ENCODE results near the gene TMEM59L.
"Not testable (repeated sequence)": the region's sequence is repeated elsewhere in the genome, so short reads cannot be mapped to it uniquely, and the experiment has no call there.

TMEM59L gene

GRCh38 chr19:18612772-18613588 is at the start of gene TMEM59L:
Gene TMEM59L, plus strand, starts transcription at chr19:18612870. Its CDS starts 89 bp downstream, at chr19:18612959.
- no peak for DNase-seq

GRCh38 chr19:18566953-18567352 is 45.7 kb upstream of the TMEM59L start:
- DNase-seq: no peak

- no peak for DNase-seq
These were observed 44.3 kb upstream of the TMEM59L start for GRCh38 chr19:18568367-18568766.

DNA sequence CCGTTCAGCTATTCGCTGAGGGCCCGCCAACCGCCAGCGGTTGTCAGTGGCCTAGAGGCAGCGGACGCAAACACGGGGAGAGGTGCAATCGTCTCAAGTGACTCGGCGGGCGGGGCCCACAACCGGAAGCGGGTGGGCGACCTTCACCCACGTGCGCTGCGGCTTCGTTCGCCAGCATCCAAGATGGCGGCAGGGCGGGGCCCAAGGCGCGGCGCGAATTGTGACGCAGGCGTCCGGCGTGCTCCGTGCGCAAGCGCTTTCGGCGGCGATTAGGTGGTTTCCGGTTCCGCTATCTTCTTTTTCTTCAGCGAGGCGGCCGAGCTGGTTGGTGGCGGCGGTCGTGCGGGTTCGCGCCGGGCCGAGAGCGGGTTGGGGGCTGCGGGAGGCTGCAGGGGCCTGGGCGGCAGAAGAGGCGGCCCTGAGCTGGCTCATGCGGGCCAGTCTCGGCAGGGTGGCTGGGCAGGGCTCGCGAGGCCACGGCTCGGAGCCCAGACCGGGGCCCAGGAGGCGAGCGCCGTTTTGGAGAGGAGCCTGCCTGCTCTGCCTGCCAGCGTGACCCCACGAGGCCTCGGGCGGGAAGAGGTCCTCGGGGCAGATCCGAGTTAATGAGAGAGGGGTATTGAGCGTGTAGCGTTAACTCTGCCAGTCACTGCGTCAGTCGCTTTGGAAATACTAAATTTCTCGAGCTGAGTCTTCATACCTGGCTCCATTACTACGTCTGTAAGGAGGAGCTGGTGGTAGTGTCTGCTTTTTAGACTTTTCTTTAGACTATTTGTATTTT is 40.9 kb upstream of the TMEM59L start, which contains the start of gene UBA52:
UBA52 (plus strand) TSS at position 294 of the 781 bp plus-strand sequence. CDS start 1,444 bp downstream, outside the sequence.
- DNase-seq: peak; percentile 98

DNA sequence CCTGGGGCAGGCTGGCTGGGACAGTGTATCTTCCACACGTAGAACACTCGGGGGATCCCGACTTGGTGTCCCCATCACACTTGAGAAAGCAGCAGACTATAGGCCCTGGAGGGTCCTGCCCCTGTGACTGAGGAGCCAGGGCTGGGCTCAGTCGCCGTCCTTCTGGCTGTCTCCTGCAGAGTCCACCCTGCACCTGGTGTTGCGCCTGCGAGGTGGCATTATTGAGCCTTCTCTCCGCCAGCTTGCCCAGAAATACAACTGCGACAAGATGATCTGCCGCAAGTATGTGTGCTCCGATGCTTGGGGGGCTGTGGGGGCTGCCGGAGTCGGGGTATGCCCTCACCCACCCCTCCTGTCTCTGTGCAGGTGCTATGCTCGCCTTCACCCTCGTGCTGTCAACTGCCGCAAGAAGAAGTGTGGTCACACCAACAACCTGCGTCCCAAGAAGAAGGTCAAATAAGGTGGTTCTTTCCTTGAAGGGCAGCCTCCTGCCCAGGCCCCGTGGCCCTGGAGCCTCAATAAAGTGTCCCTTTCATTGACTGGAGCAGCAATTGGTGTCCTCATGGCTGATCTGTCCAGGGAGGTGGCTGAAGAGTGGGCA is 37.9 kb upstream of the TMEM59L start:
- no peak for DNase-seq

- no peak for DNase-seq
These were observed 36.3 kb upstream of the TMEM59L start for GRCh38 chr19:18576383-18576782.

- no peak for DNase-seq
These were observed 35.2 kb upstream of the TMEM59L start for GRCh38 chr19:18577365-18577914.

- no peak for DNase-seq
These were observed 32.4 kb upstream of the TMEM59L start for GRCh38 chr19:18580311-18580710.

GRCh38 chr19:18586306-18586705 is 26.4 kb upstream of the TMEM59L start:
- DNase-seq: no peak

- DNase-seq: no peak
These were observed 25.1 kb upstream of the TMEM59L start for GRCh38 chr19:18587561-18587960.

DNA sequence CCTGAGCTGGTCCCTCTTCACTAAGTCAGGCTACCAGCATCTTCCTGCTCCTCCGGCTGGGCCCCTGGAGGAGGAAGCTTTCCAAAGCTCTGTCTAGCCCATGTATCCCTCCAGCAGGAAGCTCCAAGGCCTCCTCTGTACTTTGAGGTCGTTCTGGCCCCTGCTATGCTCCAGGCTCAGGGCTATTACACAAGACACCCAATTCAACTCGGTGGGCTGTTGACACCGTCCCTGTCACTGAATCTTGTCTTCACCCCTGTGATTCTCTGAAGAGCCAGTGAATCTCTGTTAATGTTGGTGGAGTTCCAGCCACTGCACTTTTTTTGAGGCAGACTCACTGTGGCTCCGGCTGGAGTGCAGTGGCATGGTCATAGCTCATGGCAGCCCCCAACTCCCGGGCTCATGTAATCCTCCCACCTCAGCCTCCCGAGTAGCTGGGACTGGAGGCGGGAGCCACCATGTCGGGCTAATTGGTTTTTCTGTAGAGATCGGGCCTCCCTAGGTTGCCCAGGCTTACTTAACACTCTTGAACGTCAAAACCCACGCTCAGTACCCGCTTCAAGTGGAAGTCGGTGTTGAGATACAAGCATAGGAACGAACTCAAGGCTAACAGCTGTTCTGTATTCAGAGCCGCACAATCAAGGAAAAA is 24.6 kb upstream of the TMEM59L start:
- DNase-seq: no peak

DNA sequence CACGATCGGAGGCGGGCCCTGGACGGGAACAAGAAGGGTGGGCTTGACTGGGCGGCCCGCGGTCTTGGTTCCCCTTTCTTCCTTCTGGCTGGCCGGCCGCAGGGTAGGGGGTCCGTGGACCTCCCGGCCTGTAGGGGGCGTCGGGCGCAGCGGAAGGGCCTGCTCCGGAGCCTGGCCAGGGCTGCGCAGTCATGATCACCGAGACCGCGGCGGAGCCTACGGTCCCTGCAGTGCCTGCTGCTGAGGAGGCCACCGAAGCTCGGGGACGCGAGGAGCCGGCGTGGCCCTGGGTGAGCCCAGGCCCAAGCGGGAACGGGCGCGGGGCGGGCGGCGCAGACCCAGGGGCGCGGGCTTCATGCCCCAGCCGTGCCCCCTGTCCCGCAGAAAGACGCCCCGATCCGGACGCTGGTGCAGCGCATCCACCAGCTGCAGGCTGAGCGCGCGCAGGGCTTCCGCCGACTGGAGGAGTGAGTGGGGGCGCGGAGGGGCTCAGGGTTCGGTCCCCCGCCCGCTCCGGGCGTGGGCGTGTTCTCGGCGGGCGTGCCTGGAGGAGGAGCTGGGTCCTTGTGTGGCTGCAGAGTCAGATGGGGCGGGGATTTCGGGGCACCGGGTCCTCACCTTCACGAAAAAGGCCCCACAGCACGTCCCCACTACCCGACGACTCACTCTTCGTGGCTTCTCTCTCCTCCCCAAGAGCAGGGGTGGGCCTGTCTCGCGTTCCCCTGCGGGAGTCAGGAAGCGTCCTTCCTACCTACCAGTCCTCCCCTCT is 23.9 kb upstream of the TMEM59L start, which contains the start of gene REX1BD:
REX1BD (plus strand) TSS at position 188 of the 769 bp plus-strand sequence; CDS start at position 192, 4 bp downstream.
- DNase-seq: peak; percentile 88

DNA sequence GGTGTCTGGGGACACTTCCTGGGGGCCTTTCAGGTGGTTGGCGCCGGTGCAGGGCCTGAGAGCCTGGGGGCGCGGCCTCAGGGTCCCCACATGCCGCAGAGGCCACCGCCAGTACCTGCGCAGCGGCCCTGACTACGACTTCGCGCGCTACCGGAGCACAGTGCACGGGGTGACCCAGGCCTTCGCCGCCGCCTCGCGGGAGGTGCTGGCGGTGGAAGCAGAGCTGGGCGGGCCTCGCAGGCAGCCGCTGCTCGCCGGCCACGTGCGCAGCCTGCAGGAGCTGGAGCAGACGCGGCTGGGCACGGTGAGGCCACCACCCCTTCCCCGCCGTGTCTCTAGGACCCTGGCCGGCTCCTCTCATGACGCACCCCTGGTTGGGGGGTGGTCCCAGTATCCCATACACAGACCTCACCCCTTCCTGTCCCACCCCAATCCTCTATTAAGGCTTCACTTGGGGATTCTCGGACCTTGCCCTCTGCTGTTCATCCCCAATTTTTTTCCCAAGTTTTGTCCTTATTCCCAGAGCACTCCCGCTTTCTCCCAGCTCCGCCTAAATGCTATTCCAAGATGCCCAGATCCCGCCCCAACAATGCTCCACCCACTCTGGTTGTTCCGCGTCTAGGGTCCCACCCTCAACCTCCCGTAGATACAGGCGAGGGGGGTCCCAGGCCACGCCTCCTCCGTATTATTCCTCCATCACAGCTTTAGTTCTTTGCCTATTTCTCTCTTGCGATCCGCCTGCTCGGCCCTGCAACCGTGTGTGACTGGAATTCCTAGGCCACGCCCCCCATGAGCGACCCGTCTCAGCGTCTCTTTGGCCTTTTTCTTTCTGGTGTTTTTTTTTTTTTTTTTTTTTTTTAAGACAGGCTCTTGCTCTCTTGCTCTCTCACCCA is 23.0 kb upstream of the TMEM59L start:
- DNase-seq: peak; percentile 86

- no peak for DNase-seq
These were observed 22.1 kb upstream of the TMEM59L start for GRCh38 chr19:18590273-18591272.

DNA sequence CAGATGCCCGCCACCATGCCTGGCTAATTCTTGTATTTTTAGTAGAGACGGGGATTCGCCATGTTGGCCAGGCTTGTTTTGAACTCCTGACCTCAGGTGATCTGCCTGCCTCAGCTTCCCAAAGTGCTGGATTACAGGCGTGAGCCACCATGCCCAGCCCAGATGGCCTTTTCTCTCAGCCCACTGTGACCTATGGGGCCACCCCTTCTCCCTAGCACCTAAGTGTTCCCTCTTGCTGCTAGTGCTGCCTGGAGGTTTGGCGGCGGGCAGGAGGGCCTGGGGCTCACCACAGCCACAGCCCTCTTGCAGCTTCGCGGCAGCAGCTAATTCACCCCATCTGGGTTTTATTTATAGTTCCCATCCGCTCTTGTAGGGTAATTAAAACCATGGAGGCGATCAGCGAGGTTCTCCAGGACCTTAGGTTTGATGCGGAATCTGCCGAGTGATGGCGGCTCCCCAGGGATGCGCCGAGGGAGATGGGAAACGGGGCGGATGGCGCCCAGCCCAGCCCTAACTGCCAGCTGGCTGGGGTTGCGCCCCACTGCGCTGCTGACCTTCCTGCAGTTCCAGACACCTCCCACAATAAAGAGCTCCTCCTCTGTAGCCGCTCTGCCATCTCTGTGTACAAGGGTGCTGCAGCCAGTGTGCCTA is 20.8 kb upstream of the TMEM59L start:
- no peak for DNase-seq

DNA sequence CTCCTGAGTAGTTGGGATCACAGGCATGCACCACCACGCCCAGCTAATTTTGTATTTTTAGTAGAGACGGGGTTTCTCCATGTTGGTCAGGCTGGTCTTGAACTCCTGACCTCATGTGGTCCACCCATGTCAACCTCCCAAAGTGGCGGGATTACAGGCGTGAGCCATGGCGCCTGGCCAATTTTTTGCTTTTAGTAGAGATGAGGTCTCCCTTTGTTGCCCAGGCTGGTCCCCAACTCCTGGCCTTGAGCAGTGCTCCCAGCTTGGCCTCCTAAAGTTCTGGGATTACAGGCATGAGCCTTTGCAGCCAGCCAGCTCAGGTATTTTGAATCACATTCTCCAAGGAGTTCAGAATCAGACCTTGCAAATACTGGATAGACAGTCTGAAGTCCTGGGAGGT is 19.9 kb upstream of the TMEM59L start:
- not testable (repeated sequence) for DNase-seq

GRCh38 chr19:18593367-18594095 is 19.1 kb upstream of the TMEM59L start:
- no peak for DNase-seq

Data from NK-92 treated with Interleukin-12 subunit alpha and Interleukin-12 subunit beta, amount 100 ng/mL, for 24 hours (cell line).